ENCODE results near the gene LRRC17. TPM values are rescaled to one million over a fixed set of nuclear protein-coding genes. Genes with fewer than 3 reads are reported as not detected.

LRRC17 gene
- total and polyA plus RNA-seq, 8 donors: 2.2 to 27.9 (median 2.7) TPM; not detected in 3

DNA sequence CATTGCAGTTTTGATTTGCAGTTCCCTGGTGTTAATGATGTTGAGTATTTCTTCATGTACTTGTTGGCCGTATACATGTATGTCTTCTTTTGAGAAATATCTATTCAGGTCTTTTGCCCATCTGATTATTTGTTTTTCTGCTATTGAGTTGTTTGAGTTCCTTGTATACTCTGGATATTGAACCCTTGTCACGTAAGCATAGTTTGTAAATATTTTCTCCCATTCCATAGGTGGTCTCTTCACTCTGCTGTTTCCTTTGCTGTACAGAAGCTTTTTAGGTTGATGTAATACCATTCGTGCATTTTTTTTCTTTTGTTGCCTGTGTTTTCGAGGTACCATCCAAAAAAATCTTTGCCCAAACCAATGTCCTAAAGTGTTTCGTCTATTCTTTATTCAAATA, 43.6 kb upstream of the LRRC17 start:
- intact Hi-C loops (cut with DNase I; ENCODE audit: low total_unique reads): no loop called here

DNA sequence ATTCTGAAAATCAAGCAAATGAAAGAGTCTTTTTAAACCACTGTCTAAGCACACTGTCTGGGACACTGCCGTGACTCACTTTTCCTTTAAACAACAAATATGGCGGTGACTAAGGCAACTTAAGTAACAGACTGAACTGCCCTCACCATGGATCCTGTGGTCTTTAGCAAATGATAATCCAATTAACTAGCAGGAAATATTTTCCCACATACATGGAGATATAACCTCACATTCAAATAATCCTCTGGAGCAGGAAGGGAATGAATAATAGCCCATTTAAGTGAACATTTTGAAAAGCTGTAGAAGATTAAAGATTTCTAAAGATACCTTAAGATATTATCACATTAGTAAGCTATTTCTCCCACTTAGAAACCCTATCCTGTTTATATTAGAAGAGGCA, 40.3 kb upstream of the LRRC17 start:
- no peak overlapping the region for H3K4me3 ChIP-seq
- TF ChIP-seq, protein P1, sequence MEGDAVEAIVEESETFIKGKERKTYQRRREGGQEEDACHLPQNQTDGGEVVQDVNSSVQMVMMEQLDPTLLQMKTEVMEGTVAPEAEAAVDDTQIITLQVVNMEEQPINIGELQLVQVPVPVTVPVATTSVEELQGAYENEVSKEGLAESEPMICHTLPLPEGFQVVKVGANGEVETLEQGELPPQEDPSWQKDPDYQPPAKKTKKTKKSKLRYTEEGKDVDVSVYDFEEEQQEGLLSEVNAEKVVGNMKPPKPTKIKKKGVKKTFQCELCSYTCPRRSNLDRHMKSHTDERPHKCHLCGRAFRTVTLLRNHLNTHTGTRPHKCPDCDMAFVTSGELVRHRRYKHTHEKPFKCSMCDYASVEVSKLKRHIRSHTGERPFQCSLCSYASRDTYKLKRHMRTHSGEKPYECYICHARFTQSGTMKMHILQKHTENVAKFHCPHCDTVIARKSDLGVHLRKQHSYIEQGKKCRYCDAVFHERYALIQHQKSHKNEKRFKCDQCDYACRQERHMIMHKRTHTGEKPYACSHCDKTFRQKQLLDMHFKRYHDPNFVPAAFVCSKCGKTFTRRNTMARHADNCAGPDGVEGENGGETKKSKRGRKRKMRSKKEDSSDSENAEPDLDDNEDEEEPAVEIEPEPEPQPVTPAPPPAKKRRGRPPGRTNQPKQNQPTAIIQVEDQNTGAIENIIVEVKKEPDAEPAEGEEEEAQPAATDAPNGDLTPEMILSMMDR (IDR thresholded peaks at IDR 0.05): no peak
- no peak for TF ChIP-seq POLR2AphosphoS5 (IDR thresholded peaks at IDR 0.05)
- no peak for TF ChIP-seq POLR2A (IDR thresholded peaks at IDR 0.05)
- TF ChIP-seq EP300 (IDR thresholded peaks at IDR 0.05): no peak
- 88 to 100% (median 93%) methylated on average over 2 of the region's 2 CpGs for WGBS, 5 donors
- peaks cover 0 to 13% (median 0%) of the 10 kb centered on the region in 4 donors for H3K36me3 ChIP-seq
- H3K9me3 ChIP-seq: no peaks in the 10 kb centered on the region
- DNase-seq: no peak
- H3K27me3 ChIP-seq: no peaks in the 10 kb centered on the region
- intact Hi-C loops (cut with DNase I; ENCODE audit: low total_unique reads): no loop called here
- H3K27ac ChIP-seq: no peak overlapping the region
- peaks cover 0 to 28% (median 7%) of the 10 kb centered on the region in 4 donors for H3K4me1 ChIP-seq

More for the DNA sequence above, 43.6 kb upstream of the LRRC17 start:
- Histone ChIP-seq H3K27ac (no peak overlapping the region), H3K27me3 (no peaks in the 10 kb centered on the region), H3K36me3 (peaks cover 0 to 13% (median 0%) of the 10 kb centered on the region in 4 donors), H3K4me1 (peaks cover 0 to 6% (median 2%) of the 10 kb centered on the region in 4 donors), H3K9me3 (no peaks in the 10 kb centered on the region), H3K4me3 (no peak overlapping the region)
- DNase-seq: no peak
- WGBS, 5 donors: 84 to 95% (median 93%) methylated on average over 5 of the region's 5 CpGs
- TF ChIP-seq POLR2AphosphoS5 (IDR thresholded peaks at IDR 0.05) (no peak), EP300 (IDR thresholded peaks at IDR 0.05) (no peak), POLR2A (IDR thresholded peaks at IDR 0.05) (no peak)
- TF ChIP-seq, protein P1 (IDR thresholded peaks at IDR 0.05): no peak

GRCh38 chr7:102873470-102874165, 39.2 kb upstream of the LRRC17 start:
- TF ChIP-seq EP300 (IDR thresholded peaks at IDR 0.05) (no peak), POLR2AphosphoS5 (IDR thresholded peaks at IDR 0.05) (no peak), POLR2A (IDR thresholded peaks at IDR 0.05) (no peak)
- TF ChIP-seq, protein P1 (IDR thresholded peaks at IDR 0.05): no peak
- Histone ChIP-seq H3K27me3 (no peaks in the 10 kb centered on the region), H3K4me1 (peaks cover 0 to 28% (median 7%) of the 10 kb centered on the region in 4 donors), H3K27ac (peak overlapping the region in 3 of 5 donors; percentile 35 to 43 (median 36)), H3K9me3 (no peaks in the 10 kb centered on the region), H3K4me3 (no peak overlapping the region), H3K36me3 (peaks cover 0 to 13% (median 0%) of the 10 kb centered on the region in 4 donors)
- WGBS, 5 donors: 90 to 95% (median 93%) methylated on average over 4 of the region's 4 CpGs
- intact Hi-C loops (cut with DNase I; ENCODE audit: low total_unique reads): no loop called here
- no peak for DNase-seq

DNA sequence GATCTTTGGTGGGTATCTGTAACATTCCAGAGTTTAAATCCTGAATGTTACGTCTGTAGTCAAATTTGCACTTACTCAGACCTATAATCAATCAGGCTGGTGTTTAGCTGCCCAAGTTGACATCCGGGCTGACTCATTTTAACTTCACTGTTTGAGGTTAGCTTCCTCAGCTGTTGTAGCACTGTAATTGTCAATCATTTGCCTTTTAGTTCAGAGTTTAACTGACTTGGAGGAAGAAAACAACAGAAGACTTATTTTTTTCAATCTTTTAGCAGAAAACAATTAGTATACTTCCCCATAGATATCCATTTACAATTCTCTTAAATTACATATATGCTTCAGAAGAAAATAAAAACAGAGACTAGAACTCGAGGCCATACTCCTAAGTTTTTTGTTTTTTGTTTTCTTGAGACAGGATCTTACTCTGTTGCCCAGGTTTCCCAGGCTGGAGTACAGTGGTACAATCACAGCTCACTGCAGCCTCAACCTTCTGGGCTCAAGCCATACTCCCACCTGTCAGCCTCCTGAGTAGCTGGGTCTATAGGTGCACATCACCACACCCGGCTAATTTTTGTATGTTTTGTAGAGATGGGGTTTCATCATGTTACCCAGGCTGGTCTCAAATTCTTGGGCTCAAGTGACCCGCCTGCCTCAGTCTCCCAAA, 38.5 kb upstream of the LRRC17 start:
- 65 to 76% (median 70%) methylated on average over 5 of the region's 5 CpGs for WGBS, 5 donors
- peak overlapping the region in 3 of 5 donors; percentile 35 to 43 (median 36) for H3K27ac ChIP-seq
- intact Hi-C loops (cut with DNase I; ENCODE audit: low total_unique reads): no loop called here

More for the DNA sequence above, 38.5 kb upstream of the LRRC17 start:
- Histone ChIP-seq H3K36me3 (peaks cover 0 to 13% (median 0%) of the 10 kb centered on the region in 4 donors), H3K4me3 (no peak overlapping the region), H3K9me3 (no peaks in the 10 kb centered on the region), H3K27me3 (no peaks in the 10 kb centered on the region), H3K4me1 (peaks cover 0 to 28% (median 7%) of the 10 kb centered on the region in 4 donors)
- DNase-seq: peak in 1 of 2 donors; percentile 73
- TF ChIP-seq EP300 (IDR thresholded peaks at IDR 0.05): no peak
- TF ChIP-seq POLR2AphosphoS5 (IDR thresholded peaks at IDR 0.05): no peak
- TF ChIP-seq, protein P1 (IDR thresholded peaks at IDR 0.05): no peak
- no peak for TF ChIP-seq POLR2A (IDR thresholded peaks at IDR 0.05)
